Measurements from ENCODE around the gene EMILIN3.
"Not testable (repeated sequence)": the region's sequence is repeated elsewhere in the genome, so short reads cannot be mapped to it uniquely, and the experiment has no call there.

The EMILIN3 gene

DNA sequence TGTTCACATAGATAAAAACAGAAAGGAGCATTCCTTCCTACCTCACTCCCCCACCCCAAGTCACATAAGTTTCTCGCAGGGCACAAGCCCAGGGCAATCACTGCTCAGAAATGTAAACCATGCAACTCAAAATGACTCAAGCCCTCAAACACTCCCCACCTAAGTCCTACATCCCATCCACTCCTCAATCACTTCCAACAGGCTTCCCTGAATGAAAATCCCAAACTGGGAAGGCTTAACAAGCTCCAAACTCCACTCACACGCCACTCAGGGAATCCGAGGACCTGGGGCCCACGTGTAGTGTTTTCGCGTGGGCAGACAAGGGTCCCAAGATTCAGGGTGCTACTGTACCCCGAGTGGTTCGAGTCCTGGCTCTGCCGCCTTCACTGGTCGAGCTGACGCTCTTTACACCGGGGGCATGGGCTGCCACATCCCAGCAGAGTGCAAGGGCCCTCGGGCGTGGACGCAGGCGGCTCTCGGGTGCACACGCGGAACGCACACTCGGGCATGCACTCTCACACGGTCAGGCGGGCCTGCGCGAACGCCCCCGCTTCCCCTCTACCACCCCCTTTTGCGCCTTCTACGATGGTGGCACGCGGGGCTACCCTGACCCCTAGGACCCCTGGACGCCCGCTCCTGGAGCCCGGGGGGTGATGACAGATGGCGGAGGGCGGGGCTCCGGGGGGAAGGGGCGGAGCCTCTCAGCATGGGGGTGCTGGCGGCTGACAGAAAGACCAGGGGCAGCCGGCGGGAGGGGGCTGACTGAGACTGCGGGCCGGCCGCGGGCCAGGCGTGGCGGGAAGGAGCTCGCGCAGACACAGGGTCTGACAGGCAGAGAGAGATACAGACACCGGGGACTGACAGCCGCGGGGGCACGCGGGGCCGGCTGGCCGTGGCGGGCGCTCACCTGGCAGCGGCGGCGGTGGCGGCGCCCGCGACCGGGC is 49.7 kb downstream of the EMILIN3 start:
- no peak for DNase-seq

DNA sequence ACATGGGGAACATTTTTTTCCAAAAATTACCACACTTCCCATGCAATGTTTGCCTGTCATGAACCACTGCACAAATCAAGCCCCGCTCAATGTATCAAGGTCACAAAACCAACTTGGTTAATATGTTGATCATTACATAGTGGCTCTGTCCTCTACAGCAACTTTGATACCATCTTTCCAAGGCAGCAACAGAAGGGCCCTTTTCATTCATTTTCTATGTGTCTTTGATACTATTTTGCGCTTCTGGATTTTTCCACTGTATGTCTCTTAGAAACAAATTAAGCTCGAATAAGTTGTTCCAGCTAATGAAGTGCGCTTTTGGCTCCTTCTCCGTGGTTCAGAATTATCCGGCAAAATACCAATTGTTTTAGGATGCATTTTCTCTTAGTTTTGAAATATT is 50.6 kb downstream of the EMILIN3 start:
- DNase-seq: no peak

DNA sequence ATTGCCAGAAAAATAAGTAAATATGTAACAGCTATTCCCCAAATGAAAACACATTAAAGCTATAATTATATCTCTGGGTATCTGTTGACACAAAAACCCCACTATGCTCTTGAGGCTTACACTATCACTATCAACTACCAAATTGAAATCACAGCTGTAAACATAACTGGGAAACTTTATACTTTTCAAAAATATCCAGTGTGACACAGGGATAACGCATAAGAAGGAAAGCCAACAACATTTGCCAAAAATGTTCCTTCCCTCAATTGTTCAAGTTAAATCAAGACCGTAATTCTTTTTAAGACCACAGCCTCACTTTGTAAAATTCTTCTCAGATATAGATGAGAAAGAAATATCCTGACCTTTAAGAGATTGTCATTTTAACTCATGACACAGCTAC is 52.2 kb downstream of the EMILIN3 start:
- no peak for DNase-seq

DNA sequence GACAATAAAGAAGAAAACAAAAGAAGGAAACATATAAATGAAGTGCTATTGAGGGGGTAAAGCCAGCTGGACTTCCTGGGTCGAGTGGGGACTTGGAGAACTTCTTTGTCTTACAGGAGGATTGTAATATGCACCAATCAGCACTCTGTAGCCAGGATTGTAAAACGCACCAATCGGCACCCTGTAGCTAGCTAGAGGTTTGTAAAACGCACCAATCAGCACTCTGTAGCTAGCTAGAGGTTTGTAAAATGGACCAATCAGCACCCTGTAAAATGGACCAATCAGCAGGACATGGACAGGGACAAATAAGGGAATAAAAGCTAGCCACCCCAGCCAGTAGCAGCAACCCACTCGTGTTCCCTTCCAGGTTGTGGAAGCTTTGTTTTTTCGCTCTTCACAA is 54.6 kb downstream of the EMILIN3 start:
- not testable (repeated sequence) for DNase-seq
